Spleen (tissue), 7 donors: Measurements from ENCODE around the gene MAST4.

ENCODE experiments used
- POLR2A ChIP-seq, 3 donors: fragments of 450-650 bp; IDR thresholded peaks; one replicate each; pipeline ENCODE4 v1.5.1; 2017; ENCODE audit warnings: antibody characterized with exemption in 3 of 3, mild to moderate bottlenecking in 1 of 3
- TF ChIP-seq, protein P1 (sequence below), 11 experiments: fragments of 200-600 bp in 7 of 11; fragments of 450-650 bp in 4 of 11; sonication (generic) in 4 of 11; IDR thresholded peaks in 8 of 11; conservative IDR thresholded peaks in 3 of 11; 1 replicate in 7 of 11; 2 replicates in 4 of 11; pipeline versions ENCODE4 v1.4.0 to v1.8.0; 2016 to 2021; ENCODE audit warnings: antibody characterized with exemption in 11 of 11, inconsistent platforms in 4 of 11, mild to moderate bottlenecking in 1 of 11
- donor health status: DM: no; HTN: no; CAD: no; lungs with moderate emphysema.
- donor health status: DM: no; HTN: no; CAD: no.
- donor health status: DM: no; HTN: no; CAD: no.

DNA sequence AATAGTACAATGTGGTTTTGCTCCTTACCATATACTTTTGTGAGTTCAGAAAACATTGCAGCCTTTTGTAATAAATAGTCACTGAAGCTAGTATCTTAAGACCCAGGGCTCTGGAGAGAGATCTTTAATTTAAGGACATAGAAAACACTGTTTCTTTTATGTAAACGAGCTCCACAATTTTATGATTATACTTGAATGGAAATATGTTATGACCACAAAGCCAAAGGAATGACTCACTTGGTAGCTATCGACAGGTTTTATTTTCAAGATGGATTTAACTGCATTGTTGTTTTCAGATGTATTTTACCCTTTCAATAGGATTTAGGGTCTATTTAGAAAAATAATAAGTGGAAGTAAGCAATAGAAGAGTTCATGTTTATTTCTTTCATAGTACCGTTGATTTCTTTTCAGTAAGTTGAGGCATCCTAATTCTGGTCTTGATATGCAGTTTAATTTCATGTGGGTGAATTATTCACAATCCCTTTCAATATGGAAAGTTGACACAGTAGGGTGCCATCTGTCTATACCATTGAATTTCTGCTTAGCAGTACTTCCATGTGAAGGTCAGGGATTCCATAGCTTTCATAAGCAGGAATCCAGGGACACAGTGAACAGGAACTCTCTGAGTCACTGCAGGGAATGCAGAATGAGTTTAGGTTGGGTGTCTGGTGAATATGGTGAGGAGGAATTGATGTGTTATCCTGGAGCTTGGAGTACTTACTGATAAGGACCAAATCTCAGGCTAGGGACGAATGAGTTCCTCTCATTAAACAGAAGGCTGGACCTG, 442.8 kb downstream of the MAST4 start:
- TF ChIP-seq POLR2A (IDR thresholded peaks at IDR 0.05): no peak
- TF ChIP-seq, protein P1, sequence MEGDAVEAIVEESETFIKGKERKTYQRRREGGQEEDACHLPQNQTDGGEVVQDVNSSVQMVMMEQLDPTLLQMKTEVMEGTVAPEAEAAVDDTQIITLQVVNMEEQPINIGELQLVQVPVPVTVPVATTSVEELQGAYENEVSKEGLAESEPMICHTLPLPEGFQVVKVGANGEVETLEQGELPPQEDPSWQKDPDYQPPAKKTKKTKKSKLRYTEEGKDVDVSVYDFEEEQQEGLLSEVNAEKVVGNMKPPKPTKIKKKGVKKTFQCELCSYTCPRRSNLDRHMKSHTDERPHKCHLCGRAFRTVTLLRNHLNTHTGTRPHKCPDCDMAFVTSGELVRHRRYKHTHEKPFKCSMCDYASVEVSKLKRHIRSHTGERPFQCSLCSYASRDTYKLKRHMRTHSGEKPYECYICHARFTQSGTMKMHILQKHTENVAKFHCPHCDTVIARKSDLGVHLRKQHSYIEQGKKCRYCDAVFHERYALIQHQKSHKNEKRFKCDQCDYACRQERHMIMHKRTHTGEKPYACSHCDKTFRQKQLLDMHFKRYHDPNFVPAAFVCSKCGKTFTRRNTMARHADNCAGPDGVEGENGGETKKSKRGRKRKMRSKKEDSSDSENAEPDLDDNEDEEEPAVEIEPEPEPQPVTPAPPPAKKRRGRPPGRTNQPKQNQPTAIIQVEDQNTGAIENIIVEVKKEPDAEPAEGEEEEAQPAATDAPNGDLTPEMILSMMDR (IDR thresholded peaks at IDR 0.05 in 8 of 11, conservative IDR thresholded peaks at IDR 0.05 in 3 of 11): no peak
